Measurements from ENCODE around the gene ATXN7.

The ATXN7 gene

GRCh38 chr3:64023187-64023860 is 159.7 kb downstream of the ATXN7 start, which contains the start of gene PSMD6:
Gene PSMD6, minus strand, starts transcription at chr3:64023494. Its CDS starts 75 bp downstream, at chr3:64023419.
- DNase-seq: peak; percentile 94

GRCh38 chr3:64023861-64024223 is 160.2 kb downstream of the ATXN7 start:
- DNase-seq: no peak

DNA sequence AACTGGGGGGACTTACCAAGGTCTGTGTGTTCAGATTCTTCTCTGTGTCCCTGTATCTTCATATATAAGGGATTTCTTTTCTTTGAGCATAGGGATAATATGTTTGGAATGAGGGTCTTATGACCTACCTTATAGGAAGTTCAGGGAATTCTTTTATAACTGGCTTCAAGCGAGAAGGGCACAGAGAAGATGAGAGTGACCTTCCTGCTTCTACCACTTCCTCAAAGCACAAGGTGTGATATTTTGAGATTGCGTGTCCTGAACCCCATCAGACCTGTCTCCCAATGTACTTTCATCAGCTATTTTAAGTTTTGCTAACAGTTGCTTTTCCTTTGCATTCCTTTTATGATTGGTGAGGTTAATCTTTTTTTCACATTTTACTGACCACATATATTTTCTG is 162.7 kb downstream of the ATXN7 start:
- DNase-seq: no peak

DNA sequence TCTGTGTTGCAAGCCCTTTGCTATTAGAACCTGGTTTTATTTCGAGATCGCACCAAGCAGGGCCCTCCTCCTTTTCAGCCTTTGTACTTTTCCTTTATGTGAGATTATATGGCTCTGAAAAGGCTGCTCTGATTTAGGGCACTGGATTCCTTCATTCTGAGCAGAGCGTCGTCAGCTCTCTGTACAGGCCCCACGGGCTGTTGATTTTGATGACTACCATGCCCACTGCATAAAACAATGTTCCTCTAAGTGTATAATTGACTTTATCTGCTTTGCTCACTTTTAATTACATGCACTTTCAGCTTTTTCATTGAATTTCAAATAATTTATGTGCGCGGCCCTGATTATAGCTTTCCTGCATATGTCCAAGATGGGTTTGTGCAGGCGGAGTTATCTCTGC is 164.0 kb downstream of the ATXN7 start:
- no peak for DNase-seq

GRCh38 chr3:64028754-64029153 is 165.1 kb downstream of the ATXN7 start:
- no peak for DNase-seq

DNA sequence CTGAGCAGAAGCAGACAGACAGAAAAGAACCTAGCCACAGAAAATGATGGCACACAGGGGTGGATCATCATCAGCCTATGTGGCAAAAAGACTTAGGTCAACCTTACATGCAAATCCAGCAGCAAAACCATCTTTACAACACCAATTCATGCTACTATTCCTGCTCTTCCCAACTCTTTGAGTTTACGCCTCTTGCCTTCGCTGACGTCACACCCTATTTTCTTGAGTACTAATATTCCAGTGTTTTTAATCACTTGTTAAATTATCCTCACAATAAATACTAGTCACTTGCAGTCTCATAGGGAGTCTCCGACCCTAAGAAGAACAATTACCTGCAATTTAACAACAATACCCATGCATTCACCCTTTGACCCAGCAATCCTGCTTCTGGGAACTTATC is 165.6 kb downstream of the ATXN7 start:
- no peak for DNase-seq

DNA sequence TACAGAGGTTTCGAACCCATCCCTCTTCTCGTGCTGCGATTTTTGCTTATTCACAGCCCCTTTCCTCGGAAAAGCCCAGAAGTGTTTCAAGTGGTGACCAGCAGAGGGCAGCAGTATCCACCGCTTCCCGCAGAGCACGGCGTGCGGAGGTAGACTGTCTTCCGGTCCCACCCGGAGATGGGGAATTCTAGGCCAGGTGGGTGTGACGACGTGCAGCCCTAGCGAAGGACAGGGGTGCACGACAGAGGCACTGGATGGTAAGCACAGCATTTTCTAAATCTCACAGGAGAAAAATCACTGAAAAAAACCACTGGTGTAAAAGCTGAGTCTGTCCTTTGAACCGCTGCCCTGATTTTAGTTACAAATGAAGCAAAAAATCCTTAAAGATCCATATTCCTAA is 167.1 kb downstream of the ATXN7 start:
- peak; percentile 83 for DNase-seq

GRCh38 chr3:64031540-64032508 is 168.2 kb downstream of the ATXN7 start:
- DNase-seq: no peak

GRCh38 chr3:64033069-64033468 is 169.4 kb downstream of the ATXN7 start:
- DNase-seq: no peak

- no peak for DNase-seq
Observed at GRCh38 chr3:64037084-64037483, 173.4 kb downstream of the ATXN7 start.

GRCh38 chr3:64038253-64038767 is 174.6 kb downstream of the ATXN7 start:
- DNase-seq: no peak

GRCh38 chr3:64039332-64039731 is 175.7 kb downstream of the ATXN7 start:
- no peak for DNase-seq

- no peak for DNase-seq
Observed at GRCh38 chr3:64039981-64040733, 176.5 kb downstream of the ATXN7 start.

- no peak for DNase-seq
Observed at GRCh38 chr3:64042952-64043351, 179.3 kb downstream of the ATXN7 start.

DNA sequence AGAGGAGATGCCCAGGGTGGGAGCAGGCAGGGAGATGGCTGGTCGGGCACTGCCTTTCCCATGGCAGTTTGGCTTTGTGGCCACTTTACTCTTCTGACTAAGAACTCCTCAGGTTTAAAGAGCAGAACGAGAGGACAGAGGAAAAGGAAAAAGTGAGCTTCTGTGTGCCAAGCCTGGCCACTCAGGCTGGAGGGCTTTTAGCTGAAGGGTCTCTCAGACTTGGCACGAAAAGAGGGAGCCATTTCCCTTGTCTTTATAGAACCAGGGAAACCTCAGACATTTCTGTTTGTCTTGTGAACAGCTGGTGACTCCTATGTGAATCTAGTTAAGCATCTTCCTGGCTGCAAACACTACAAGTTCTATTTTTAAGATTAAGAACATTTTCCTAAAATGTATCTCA is 182.9 kb downstream of the ATXN7 start:
- DNase-seq: no peak

GRCh38 chr3:64046996-64047594 is 183.4 kb downstream of the ATXN7 start:
- no peak for DNase-seq

- DNase-seq: no peak
Observed at GRCh38 chr3:64047787-64048186, 184.1 kb downstream of the ATXN7 start.

GRCh38 chr3:64048631-64049061 is 185.0 kb downstream of the ATXN7 start:
- DNase-seq: peak; percentile 2

GRCh38 chr3:64049136-64049535 is 185.5 kb downstream of the ATXN7 start:
- DNase-seq: peak; percentile 27

GRCh38 chr3:64049832-64050231 is 186.2 kb downstream of the ATXN7 start:
- DNase-seq: no peak
